Stimulated activated naive B cell treated with anti-CD40 and anti-IgM and Interleukin-4, amounts not matched to agents 10 μg/mL and 1 μg/mL and 100 μg/mL, for 72 hours (primary cell): ENCODE measurements around the gene GABPB1.

Experiments used
- ATAC-seq, 2 donors: fragments of 150-1000 bp; cut with Tn5 transposase; replicated peaks; 2 replicates each; pipeline ENCODE4 v1.10.0; 2021; ENCODE audit warnings: moderate library complexity in 1 of 2
- DNase-seq: peaks from one replicate; pipeline ENCODE4 v3.0.0; 2021
- H3K27ac Mint-ChIP-seq: one replicate; pipeline ENCODE4 v1.8.0; 2022; ENCODE audit warnings: mild to moderate bottlenecking, mixed read lengths
- H3K27me3 Mint-ChIP-seq, 2 donors: one replicate each; pipeline ENCODE4 v1.8.0; 2022; ENCODE audit warnings: mixed read lengths in 2 of 2
- H3K36me3 Mint-ChIP-seq, 2 donors: one replicate each; pipeline ENCODE4 v1.8.0; 2022; ENCODE audit warnings: mixed read lengths in 2 of 2, mild to moderate bottlenecking in 1 of 2
- H3K4me1 Mint-ChIP-seq, 2 donors: one replicate each; pipeline ENCODE4 v1.8.0; 2022; ENCODE audit warnings: mixed read lengths in 2 of 2, mild to moderate bottlenecking in 1 of 2
- H3K4me3 Mint-ChIP-seq, 2 donors: one replicate each; pipeline ENCODE4 v1.8.0; 2022; ENCODE audit warnings: mild to moderate bottlenecking in 2 of 2, mixed read lengths in 2 of 2, moderate library complexity in 1 of 2
- H3K9me3 Mint-ChIP-seq, 2 donors: one replicate each; pipeline ENCODE4 v1.8.0; 2022; ENCODE audit warnings: mixed read lengths in 2 of 2, mild to moderate bottlenecking in 1 of 2

Gene GABPB1

DNA sequence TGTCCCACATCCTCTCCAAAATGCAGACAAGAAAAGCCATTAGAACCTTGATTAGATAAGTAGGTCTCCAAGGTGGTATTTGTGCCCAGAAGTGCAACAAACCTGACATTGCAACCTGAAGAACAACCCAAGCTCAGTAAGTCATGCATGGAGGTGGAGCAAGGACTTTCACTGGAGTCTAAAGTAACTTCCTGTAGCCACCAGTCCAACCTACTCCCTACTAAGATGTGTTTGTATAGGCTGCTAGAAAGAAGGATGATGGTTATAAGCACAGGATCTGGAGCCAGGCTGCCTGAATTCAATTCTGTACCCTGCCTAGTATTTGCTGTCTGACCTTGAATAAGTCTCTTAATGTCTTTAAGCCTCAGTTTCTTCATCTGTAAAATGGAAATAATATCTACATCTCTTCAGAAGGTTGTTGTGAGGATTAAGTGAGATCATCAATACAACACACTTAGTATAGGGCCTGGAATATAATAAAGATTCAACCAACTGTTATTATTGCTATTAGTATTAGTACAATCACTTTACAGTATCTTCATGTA is 121.7 kb downstream of the GABPB1 start:
- H3K9me3 Mint-ChIP-seq, result no peaks in the 10 kb centered on the region
- DNase-seq (no peak), ATAC-seq (no peak)
- H3K27ac Mint-ChIP-seq, result no peak overlapping the region
- no peaks in the 10 kb centered on the region for H3K4me1 Mint-ChIP-seq
- no peaks in the 10 kb centered on the region for H3K27me3 Mint-ChIP-seq
- H3K4me3 Mint-ChIP-seq, result no peak overlapping the region
- H3K36me3 Mint-ChIP-seq, result peaks cover 0 to 5% of the 10 kb centered on the region in 2 donors

DNA sequence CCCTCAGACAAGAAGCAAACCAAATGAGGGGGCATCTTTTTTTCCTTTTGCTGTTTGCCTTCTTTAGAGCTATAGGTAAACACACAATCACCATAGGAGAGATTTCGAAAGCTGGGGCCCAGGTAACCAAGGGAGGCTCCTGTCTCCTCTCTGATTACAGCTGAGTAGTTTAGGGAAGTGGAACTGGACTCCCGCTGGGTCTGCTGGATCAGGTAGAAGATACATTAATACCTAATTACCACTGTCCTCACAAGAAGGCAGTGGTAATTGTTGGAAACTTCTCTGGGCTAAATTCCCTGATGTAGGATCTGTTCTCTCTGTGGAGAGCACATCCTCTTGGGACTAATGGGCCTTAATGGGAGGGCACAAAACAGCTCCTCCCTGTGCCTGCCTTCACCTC is 122.2 kb downstream of the GABPB1 start:
- Mint-ChIP-seq H3K27me3 (no peaks in the 10 kb centered on the region), H3K4me3 (no peak overlapping the region)

DNA sequence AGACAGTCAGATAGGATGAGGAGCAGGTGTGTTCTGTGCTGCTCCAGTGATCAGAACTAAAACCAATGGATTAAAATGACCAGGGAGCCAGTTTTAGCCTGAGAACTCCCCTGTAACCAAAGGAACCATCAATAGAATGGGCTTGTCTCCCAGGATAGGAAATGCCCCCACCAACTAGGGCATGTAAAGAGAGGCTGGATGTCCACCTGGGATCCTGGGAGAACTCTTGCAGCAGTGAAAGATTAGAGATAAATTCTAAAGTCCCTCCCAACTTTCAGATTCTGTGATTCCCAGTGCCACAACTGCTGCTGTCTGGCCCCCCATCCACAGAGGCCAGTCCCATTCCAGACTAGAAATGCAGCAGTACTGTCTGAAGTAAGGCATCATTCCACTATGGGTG is 123.2 kb downstream of the GABPB1 start:
- no peaks in the 10 kb centered on the region for H3K9me3 Mint-ChIP-seq
- H3K27ac Mint-ChIP-seq, result no peak overlapping the region
- H3K27me3 Mint-ChIP-seq, result no peaks in the 10 kb centered on the region
- DNase-seq (no peak), ATAC-seq (no peak)
- no peaks in the 10 kb centered on the region for H3K4me1 Mint-ChIP-seq
- H3K4me3 Mint-ChIP-seq, result no peak overlapping the region
- peaks cover 0 to 5% of the 10 kb centered on the region in 2 donors for H3K36me3 Mint-ChIP-seq

More for the DNA sequence above, 122.2 kb downstream of the GABPB1 start:
- Mint-ChIP-seq H3K27ac (no peak overlapping the region), H3K36me3 (peaks cover 0 to 5% of the 10 kb centered on the region in 2 donors), H3K4me1 (no peaks in the 10 kb centered on the region), H3K9me3 (no peaks in the 10 kb centered on the region)
- ATAC-seq, result no peak
- DNase-seq, result no peak

DNA sequence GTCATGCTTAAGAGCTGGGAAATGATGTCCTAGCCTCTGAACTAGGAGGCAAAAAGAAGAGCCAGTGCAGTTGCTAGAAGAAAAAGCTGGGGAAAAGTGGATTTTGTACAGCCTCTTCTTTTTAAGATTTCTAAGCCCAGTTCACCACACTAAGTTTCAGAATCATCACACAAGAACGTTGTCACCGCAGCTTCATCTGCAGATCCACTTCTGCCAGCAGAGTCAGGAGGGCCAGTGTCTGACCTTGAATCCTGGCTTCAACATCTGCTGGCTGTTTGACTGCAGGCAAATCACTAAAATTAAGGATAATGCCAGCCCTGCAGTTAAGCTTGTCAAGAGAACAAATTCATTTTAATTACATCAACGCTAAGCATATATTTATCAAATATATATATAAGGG is 125.7 kb downstream of the GABPB1 start:
- no peak overlapping the region for H3K4me3 Mint-ChIP-seq
- H3K9me3 Mint-ChIP-seq, result no peaks in the 10 kb centered on the region
- ATAC-seq, result no peak
- H3K36me3 Mint-ChIP-seq, result peaks cover 0 to 5% of the 10 kb centered on the region in 2 donors
- H3K27ac Mint-ChIP-seq, result no peak overlapping the region
- no peaks in the 10 kb centered on the region for H3K4me1 Mint-ChIP-seq
- H3K27me3 Mint-ChIP-seq, result no peaks in the 10 kb centered on the region
- no peak for DNase-seq

DNA sequence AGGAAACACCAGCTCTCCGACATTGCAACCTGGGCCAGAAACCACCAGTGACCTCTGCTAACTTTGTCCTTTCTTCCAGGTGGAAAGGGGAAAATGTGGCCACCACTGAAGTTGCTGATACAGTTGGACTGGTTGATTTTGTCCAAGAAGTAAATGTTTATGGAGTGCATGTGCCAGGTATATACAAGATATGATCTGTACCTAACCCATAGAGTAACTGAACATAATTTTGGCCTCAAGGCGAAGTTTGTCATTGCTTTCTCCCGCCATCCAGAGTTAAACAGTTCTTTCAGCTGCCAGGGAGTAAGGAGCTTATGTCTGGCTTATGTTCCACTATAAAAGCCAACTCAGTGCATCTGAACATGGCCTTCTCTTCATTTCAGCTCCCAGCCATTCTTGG is 126.1 kb downstream of the GABPB1 start:
- H3K4me3 Mint-ChIP-seq, result no peak overlapping the region
- H3K36me3 Mint-ChIP-seq, result peaks cover 0 to 5% of the 10 kb centered on the region in 2 donors
- no peaks in the 10 kb centered on the region for H3K9me3 Mint-ChIP-seq
- no peak for DNase-seq
- no peak for ATAC-seq
- no peaks in the 10 kb centered on the region for H3K27me3 Mint-ChIP-seq
- no peak overlapping the region for H3K27ac Mint-ChIP-seq
- no peaks in the 10 kb centered on the region for H3K4me1 Mint-ChIP-seq

DNA sequence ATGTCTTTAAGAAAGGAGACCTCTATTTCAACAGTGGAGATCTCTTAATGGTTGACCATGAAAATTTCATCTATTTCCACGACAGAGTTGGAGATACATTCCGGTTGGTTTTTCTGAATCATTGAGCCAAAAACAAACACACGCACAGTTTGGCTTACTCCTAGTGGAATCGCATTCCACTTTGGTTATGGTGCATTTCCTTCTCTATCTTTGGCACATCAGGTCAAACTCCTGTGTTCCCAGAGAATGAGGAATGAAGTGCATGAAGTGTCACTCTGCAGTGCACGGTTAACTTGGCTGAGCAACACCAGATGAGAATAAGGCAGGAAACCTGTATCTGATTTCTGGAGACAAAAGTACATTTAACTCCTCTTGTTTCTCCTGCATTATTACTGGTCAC is 127.9 kb downstream of the GABPB1 start:
- H3K36me3 Mint-ChIP-seq, result peaks cover 0 to 5% of the 10 kb centered on the region in 2 donors
- no peaks in the 10 kb centered on the region for H3K9me3 Mint-ChIP-seq
- ATAC-seq (no peak), DNase-seq (no peak)
- no peaks in the 10 kb centered on the region for H3K27me3 Mint-ChIP-seq
- peaks cover 0 to 3% of the 10 kb centered on the region in 2 donors for H3K4me1 Mint-ChIP-seq
- no peak overlapping the region for H3K27ac Mint-ChIP-seq
- H3K4me3 Mint-ChIP-seq, result no peak overlapping the region

DNA sequence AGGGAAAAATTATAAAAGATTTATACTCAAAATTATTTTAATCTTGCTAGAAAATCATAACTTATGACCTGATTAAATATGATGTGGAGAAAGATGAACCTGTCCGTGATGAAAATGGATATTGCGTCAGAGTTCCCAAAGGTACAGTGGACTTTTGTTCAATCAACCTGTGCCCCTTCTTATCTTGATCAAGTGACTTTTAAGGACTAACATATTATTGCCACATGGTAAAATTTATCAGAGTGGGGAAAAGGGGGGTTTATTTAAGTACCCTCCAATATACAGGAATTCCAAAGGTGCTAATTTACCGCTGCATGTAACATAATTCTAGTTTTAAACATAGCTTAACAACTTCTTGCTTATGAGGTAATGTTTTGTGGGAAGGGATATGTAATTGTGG is 129.1 kb downstream of the GABPB1 start:
- Mint-ChIP-seq H3K9me3 (no peaks in the 10 kb centered on the region), H3K36me3 (peaks cover 0 to 5% of the 10 kb centered on the region in 2 donors), H3K4me1 (peaks cover 0 to 4% of the 10 kb centered on the region in 2 donors), H3K4me3 (no peak overlapping the region), H3K27ac (no peak overlapping the region), H3K27me3 (no peaks in the 10 kb centered on the region)
- ATAC-seq (no peak), DNase-seq (no peak)
